ENCODE results near the gene RNF208.
A peak's percentile ranks its signal among the peaks of the same experiment; 100 is the strongest.
"Not testable (repeated sequence)": the region's sequence is repeated elsewhere in the genome, so short reads cannot be mapped to it uniquely, and the experiment has no call there.

Gene RNF208

DNA sequence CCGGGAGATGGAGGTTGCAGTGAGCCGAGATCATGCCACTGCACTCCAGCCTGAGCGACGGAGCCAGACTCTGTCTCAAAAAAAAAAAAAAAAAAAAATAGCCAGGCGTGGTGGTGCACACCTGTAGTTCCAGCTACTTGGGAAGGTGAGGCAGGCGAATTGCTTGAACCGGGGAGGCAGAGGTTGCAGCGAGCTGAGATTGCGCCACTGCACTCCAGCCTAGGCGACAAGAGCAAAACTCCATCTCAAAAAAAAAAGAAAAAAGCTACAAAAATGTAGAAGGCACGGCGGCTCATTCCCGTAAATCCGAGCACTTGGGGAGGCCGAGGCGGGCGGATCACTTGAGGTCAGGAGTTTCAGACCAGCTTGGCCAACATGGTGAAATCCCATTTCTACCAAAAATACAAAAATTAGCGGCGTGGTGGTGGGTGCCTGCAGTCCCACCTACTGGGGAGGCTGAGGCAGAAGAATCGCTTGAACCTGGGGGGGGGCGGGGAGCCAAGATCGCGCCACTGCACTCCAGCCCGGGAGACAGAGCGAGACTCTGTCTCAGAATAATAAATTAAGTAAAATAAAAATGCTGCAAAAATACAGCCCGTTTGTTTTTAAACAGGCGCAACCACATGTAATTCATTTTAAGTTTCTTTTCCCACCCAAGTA lies 17.6 kb upstream of the RNF208 start:
- not testable (repeated sequence) for DNase-seq (ENCODE audit: low spot score)

DNA sequence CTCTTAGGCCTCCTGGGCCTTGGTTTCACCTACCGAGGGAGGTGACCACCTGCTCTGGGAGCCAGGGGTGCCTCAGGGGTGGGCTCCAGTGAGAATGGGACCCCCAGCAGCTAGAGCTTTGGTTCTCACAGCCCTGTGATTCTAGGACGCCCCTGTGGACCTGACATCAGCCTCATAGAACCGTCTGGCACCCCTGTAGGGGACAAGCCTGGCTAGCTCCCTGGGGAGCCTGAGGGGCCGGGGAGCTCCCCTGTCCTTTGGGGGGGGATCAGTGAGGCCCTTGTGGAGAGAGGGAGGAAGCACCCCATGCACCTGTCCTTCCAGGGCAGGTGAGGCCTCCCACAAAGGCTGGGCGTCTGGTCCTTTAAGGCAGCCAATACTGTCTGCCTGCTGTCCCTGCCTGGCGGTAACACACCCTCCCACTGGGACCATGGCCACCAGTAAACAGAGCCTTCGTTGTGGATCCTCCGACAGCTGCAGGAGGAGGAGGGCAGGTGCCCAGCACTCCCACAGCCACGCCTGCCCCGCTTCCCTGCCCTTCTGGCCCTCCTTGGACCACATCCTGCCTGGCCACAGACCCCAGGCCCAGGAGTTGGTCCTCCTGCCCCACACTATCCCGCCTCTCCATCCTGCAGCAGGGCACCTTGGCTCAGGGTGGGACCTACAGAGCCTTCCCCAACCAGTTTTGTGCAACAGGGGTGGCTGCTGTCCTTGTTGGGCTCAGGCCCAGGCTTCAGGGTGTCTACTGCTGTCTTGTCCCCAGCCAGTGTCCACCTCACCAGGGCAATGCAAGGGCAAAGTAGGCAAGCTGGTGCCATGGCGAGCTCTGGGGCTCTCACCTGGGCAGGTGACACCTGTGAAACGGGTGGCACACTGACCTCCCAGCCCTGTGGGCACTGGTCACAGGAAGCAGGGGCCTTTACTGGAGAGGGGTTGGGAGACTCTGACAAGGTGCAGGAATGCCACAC lies 16.0 kb upstream of the RNF208 start:
- DNase-seq (ENCODE audit: low spot score) = no peak

DNA sequence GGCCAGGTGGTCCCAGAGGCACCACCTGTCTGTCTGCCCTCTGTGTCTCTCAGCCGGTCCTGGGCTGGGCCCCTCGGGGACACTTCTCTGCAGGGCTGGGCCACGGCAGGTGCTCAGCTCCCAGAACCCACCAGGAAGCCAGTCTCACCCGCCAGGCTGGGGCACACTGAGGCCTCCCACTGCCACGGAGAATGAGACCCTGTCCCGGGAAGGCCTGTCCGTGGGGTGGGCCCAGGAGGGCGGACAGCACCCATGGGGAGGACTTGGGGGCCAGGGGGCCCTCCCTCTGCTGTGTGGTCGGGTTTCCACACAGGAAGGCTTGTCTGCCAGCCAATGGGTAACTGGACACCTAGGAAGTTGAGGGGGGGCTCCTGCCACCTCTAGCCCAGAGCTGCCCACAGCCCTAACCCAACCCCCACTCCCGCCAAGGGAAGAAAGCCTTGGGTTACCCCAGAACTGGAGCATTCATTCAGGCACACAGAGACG lies 14.9 kb upstream of the RNF208 start:
- DNase-seq (ENCODE audit: low spot score) = no peak

DNA sequence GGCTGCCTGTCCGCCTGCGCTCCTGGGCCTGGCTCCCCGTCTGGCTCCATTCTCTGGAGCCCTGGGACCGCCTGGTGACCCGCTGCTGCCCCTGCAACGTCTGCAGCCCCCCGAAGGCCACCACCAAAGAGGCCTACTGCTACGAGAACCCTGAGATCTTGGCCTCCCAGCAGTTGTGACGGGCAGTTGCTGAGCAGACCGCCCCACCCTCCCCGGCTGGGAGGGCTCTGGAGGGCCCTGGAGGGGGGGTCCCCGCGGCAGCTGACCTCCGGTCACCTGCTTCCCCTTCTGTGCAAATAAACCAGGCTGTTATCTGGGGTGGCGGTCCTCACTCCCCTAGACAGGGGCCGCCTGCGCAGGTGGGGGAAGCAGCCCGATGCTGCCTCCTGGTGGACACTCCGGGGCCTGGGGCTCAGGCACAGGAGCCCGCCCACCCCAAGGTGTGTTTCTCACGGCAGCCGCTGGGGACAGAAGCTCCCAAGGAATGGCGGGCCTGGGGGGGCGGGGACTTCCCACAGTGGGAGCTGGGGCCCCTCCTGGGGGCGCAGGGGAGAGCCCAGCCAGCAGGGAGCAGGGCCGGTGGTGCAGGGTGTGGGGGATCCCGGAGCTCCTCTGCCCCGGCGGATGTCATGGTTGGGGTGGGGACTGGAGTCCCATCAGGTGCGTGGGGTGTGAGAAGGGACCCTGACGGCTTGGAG lies 14.3 kb upstream of the RNF208 start:
- peak; percentile 89 for DNase-seq (ENCODE audit: low spot score)

DNA sequence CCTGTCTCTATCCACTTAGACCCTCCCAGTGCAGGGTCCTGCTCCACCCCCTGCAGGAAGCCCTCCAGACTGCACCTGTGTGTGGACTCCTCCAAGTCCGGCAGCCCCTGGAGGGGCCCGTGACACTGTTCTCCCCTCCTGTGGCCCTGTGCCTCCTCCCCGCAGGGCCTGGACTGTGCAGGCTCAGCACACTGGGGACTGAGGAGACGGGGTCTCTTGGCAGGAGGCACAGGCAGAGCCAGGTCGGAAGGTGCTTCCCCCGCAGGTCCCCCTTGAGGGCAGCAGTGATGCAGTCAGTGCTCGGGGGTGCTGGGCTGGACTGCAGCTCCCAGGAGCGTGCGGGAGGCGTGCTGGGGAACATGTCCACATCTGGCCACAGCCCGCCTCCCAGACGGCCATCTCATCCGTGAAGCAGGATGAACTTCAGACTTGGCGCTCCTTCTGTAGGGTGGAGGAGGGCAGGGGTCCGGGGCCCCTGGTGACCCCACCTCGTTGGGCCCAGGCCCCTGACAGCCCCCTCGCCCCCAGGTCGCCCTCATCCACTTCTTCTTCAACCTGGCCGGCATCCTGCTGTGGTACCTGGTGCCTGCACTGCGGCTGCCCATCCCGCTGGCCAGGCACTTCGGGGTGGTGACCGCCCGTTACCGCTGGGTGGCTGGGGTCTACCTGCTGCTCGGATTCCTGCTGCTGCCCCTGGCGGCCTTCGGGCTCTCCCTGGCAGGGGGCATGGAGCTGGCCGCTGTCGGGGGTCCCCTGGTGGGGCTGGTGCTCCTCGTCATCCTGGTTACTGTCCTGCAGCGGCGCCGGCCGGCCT lies 13.6 kb upstream of the RNF208 start:
- DNase-seq (ENCODE audit: low spot score) = no peak

GRCh38 chr9:137234758-137235423 lies 12.9 kb upstream of the RNF208 start:
- no peak for DNase-seq (ENCODE audit: low spot score)

DNA sequence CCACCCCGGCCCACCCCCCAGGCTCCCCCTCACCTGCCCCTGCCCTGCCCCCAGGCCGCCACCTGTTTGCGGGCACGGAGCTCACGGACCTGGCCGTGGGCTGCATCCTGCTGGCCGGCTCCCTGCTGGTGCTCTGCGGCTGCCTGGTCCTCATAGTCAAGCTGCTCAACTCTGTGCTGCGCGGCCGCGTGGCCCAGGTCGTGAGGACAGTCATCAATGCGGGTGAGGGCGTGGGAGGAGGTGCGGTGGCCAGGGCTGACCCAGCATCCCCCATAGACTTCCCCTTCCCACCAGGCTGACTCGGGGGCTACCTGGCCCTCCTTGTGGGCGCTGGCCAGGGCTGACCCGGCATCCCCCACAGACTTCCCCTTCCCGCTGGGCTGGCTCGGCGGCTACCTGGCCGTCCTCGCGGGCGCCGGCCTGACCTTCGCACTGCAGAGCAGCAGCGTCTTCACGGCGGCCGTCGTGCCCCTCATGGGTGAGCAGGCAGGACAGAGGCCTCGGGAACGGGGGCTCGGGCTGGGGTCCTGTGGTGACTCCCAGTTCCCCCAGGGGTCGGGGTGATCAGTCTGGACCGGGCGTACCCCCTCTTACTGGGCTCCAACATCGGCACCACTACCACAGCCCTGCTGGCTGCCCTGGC lies 12.1 kb upstream of the RNF208 start:
- DNase-seq (ENCODE audit: low spot score) = no peak

DNA sequence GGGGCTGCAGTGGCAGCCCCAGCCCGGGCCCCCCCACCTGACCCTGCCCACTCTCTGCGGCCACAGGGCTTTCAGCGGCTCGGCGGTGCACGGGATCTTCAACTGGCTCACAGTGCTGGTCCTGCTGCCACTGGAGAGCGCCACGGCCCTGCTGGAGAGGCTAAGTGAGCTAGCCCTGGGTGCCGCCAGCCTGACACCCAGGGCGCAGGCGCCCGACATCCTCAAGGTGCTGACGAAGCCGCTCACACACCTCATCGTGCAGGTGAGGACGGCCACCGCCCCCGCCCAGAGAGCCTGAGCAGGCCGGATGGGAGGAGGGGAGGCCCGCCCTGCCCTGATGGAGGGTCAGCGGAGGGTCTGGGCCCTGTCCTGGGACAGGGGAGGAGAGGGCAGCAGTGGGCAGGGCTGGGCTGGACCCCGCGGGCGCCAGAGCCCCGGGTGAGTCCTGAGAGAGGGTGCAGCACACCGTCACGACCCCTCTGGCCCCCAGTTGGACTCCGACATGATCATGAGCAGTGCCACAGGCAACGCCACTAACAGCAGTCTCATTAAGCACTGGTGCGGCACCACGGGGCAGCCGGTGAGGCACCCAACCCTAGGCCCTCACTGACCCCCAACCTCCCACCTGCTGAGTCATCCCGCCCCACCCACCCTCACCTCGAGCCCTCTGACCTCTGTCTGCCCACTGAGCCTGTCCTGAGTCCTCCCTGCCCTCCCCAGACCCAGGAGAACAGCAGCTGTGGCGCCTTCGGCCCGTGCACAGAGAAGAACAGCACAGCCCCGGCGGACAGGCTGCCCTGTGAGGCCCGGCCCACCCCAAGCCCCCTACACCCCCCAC lies 11.3 kb upstream of the RNF208 start:
- DNase-seq (ENCODE audit: low spot score) = no peak

DNA sequence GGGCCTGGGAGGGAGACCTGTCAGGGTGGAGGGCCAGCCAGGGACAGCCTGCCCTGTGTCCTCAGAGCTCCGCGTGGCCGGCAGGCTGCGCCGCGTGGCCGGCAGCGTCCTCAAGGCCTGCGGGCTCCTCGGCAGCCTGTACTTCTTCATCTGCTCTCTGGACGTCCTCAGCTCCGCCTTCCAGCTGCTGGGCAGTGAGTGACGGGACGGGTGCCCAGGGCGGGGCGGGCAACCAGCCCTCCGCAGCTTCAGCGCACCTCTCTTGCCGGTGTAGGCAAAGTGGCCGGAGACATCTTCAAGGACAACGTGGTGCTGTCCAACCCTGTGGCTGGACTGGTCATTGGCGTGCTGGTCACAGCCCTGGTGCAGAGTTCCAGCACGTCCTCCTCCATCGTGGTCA lies 10.5 kb upstream of the RNF208 start:
- DNase-seq (ENCODE audit: low spot score) = no peak

DNA sequence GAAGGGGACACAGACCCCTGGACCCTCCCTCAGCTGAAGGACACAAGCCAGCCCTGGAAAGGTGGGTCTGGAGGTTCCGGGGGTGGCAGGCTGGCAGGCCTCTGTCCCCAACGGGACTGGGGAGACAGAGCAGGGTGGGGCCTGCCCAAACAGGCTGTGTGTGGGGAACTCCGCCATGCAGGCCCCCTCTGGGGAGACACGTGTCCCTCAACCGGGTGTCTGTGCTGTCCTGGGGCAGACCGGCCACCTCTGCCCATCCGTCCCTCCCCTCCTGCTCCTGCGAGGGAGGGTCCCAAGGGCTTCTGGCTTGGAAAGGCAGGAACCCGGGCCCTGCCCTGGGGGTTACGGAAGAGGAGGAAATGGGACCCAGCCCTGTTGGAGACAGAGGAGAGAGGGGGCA lies 10.1 kb upstream of the RNF208 start:
- no peak for DNase-seq (ENCODE audit: low spot score)

DNA sequence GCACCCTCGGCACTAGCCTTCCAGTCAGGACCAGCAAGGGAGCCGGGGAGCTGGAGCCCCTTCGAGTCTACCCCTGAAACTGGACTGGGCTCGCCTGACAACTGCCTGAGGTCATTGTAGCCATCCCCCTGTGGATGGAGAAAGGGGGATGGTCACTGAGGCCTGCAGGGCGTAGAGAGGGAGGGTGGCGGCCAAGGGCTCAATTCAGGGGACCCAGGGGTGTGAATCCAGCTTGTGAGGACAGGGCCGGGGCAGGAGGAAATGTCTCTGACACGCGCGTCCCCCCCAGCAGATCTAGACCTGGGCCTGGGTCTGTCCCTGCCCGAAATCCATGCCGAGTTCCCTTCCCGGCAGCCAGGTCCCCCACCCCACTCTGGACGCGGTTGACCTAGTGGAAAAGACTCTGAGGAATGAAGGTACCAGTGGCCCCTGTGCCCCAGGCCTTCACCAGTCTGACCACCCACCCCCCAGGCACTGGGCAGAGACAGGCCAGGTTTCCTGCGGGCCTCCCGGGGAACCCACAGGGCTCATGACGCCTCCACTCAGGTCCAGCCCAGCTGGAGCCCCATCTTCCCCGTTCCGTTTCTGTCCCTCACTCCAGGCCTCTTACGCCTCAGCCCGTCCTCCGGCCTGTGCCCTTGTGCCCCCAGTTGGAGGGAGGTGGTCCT lies 9.5 kb upstream of the RNF208 start:
- no peak for DNase-seq (ENCODE audit: low spot score)

GRCh38 chr9:137230705-137231371 lies 8.8 kb upstream of the RNF208 start, which contains the start of gene SLC34A3:
TSS of gene SLC34A3 (plus strand) at chr9:137230901. CDS start at chr9:137231703, 802 bp downstream.
- DNase-seq (ENCODE audit: low spot score) = no peak

DNA sequence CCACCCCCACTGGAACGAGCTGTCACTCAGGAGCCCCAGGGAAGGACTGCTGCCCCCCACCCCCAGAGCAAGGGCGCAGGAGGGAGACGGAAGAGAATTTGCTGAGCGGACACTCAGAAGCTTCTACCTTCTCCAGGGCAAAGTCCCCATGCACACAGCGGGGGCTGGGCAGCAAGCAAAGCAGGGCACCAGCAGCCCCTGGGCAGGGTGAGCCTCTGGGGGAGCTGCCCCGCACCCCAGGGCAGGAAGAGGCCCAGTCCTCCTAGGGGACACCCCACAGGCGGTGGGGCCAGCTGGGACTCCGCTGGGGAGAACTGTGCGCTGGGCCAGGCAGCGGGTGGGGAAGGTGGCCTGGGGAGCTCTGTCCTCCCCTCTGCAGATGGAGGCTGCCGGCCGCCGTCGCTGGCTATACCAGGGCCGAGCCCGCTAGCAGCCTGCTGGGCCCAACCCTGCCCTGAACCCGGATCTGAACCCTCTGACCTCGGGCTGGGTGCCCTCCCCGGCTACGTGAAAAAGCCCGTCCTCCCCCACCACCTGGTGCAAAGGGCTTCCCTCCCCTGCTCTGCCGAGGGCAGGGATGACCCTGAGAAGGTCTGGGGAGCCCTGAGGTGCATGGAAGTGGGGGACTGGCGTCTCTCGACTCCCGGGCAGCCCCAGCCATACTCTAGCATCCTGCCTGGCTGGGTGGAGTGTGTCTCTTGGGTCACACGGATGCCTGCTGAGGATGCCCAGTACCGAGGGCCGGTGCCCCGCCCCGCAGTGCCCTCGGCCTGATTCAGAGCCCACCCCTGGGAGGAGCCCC lies 8.1 kb upstream of the RNF208 start:
- no peak for DNase-seq (ENCODE audit: low spot score)

DNA sequence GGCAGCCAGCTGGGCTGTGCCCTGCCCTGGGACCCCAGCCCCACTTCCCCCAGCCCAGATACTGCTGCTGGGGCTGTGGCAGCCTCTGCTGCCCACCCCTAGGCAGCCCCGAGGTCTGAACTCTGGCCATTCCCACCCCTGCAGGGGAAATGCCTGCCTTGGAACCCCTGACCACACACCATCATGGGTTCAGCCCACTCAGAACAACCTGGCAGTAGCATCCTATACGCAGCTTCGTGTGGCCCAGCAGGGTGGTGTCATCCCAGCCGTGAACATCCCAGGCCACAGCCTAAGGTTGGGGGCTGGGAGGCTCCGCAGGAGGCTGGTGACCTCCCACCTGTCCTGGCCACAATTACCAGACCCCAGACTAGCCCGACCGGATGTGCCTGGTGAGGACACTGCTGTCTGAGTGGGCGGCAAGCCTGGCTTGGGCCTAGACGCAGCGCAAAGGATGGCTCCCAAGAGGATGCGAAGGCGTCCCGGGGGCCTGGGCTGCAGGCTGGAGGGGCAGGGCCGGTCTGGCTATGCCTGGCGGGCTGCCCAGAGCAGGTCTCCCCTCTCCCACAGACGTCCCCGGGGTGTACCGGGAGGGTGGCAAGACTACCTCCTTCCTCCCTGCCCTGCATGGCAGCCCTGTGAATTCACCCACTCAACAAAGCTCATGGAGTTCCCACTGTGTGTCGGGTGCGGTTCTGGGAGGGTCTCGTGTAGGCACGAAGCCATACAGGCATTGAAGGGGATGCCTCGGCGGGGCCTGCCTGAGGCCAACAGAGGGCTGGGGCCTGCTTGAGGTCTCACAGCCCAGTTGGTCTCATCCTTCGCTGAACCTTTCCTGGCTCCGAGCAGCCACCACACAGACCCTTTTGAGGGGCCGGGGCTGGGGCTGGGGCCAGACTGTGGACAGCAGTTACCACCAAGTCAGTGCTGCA lies 7.2 kb upstream of the RNF208 start:
- no peak for DNase-seq (ENCODE audit: low spot score)

- DNase-seq (ENCODE audit: low spot score) = no peak
These were observed 6.5 kb upstream of the RNF208 start for GRCh38 chr9:137228506-137228967.

- no peak for DNase-seq (ENCODE audit: low spot score)
These were observed 5.9 kb upstream of the RNF208 start for GRCh38 chr9:137227853-137228505.

Measured in CD4-positive, alpha-beta T cell treated with Interleukin-2 at 100 ng/mL for 4 hours (primary cell).